ENCODE results near the gene MAGT1. TPM values are rescaled to one million over a fixed set of nuclear protein-coding genes. Genes with fewer than 3 reads are reported as not detected.

MAGT1 gene
- polyA plus RNA-seq, 3 donors = 18.0 to 29.3 (median 20.0) TPM

- Mint-ChIP-seq H3K27ac (peak overlapping the region in 2 of 7 donors; percentile 6 to 33), H3K36me3 (no peaks in the 10 kb centered on the region), H3K4me3 (no peak overlapping the region), H3K9me3 (peaks cover 0 to 5% (median 0%) of the 10 kb centered on the region in 7 donors), H3K27me3 (ENCODE audit: low read depth in 3 of 3) (peaks cover 0 to 1% (median 0%) of the 10 kb centered on the region in 3 donors), H3K4me1 (peaks cover 38% of the 10 kb centered on the region)
- no peak for DNase-seq
- Histone ChIP-seq H3K9me3 (replicated peaks in 1 of 2; ENCODE audit: control insufficient read depth in 1 of 2, insufficient read depth in 1 of 2, low read length in 2 of 2) (no peaks in the 10 kb centered on the region), H2AFZ (ENCODE audit: insufficient read depth, low read depth, low read length, poor library complexity, severe bottlenecking) (no peak overlapping the region), H3K4me3 (replicated peaks in 1 of 3; ENCODE audit: low read depth in 2 of 3, low read length in 3 of 3) (no peak overlapping the region), H3K9ac (ENCODE audit: insufficient read depth, low read length, poor library complexity, severe bottlenecking) (no peak overlapping the region), H3K4me1 (ENCODE audit: control insufficient read depth in 1 of 2, insufficient read depth in 2 of 2, low read length in 2 of 2) (peaks cover 13 to 26% of the 10 kb centered on the region in 2 donors), H4K20me1 (ENCODE audit: insufficient read depth, low read length) (peaks cover 58% of the 10 kb centered on the region), H3K36me3 (replicated peaks in 1 of 2; ENCODE audit: control insufficient read depth in 1 of 2, insufficient read depth in 2 of 2, low read length in 2 of 2) (no peaks in the 10 kb centered on the region), H3K27me3 (ENCODE audit: control insufficient read depth in 2 of 2, insufficient read depth in 2 of 2, low read length in 2 of 2) (no peaks in the 10 kb centered on the region), H3K79me2 (ENCODE audit: insufficient read depth, low read length) (peaks cover 99% of the 10 kb centered on the region), H3K27ac (ENCODE audit: low read depth in 1 of 2, low read length in 2 of 2) (no peak overlapping the region), H3K4me2 (replicated peaks; ENCODE audit: extremely low read depth, low read length, poor library complexity, severe bottlenecking) (no peak overlapping the region)
- WGBS (ENCODE audit: insufficient coverage) = no CpG with 5 or more reads among the region's 3 CpGs
- intact Hi-C loops (cut with micrococcal nuclease) = no loop called here
- TF ChIP-seq, protein P1, sequence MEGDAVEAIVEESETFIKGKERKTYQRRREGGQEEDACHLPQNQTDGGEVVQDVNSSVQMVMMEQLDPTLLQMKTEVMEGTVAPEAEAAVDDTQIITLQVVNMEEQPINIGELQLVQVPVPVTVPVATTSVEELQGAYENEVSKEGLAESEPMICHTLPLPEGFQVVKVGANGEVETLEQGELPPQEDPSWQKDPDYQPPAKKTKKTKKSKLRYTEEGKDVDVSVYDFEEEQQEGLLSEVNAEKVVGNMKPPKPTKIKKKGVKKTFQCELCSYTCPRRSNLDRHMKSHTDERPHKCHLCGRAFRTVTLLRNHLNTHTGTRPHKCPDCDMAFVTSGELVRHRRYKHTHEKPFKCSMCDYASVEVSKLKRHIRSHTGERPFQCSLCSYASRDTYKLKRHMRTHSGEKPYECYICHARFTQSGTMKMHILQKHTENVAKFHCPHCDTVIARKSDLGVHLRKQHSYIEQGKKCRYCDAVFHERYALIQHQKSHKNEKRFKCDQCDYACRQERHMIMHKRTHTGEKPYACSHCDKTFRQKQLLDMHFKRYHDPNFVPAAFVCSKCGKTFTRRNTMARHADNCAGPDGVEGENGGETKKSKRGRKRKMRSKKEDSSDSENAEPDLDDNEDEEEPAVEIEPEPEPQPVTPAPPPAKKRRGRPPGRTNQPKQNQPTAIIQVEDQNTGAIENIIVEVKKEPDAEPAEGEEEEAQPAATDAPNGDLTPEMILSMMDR (IDR thresholded peaks at IDR 0.05) = no peak
Observed at GRCh38 chrX:77779695-77780094, 115.5 kb downstream of the MAGT1 start.

GRCh38 chrX:77776659-77777058 is 118.6 kb downstream of the MAGT1 start:
- Histone ChIP-seq H3K4me1 (ENCODE audit: control insufficient read depth in 1 of 2, insufficient read depth in 2 of 2, low read length in 2 of 2) (peaks cover 7 to 13% of the 10 kb centered on the region in 2 donors), H4K20me1 (ENCODE audit: insufficient read depth, low read length) (peaks cover 83% of the 10 kb centered on the region), H2AFZ (ENCODE audit: insufficient read depth, low read depth, low read length, poor library complexity, severe bottlenecking) (no peak overlapping the region), H3K27ac (ENCODE audit: low read depth in 1 of 2, low read length in 2 of 2) (no peak overlapping the region), H3K9me3 (replicated peaks in 1 of 2; ENCODE audit: control insufficient read depth in 1 of 2, insufficient read depth in 1 of 2, low read length in 2 of 2) (no peaks in the 10 kb centered on the region), H3K4me2 (replicated peaks; ENCODE audit: extremely low read depth, low read length, poor library complexity, severe bottlenecking) (peak overlapping the region; percentile 2), H3K36me3 (replicated peaks in 1 of 2; ENCODE audit: control insufficient read depth in 1 of 2, insufficient read depth in 2 of 2, low read length in 2 of 2) (no peaks in the 10 kb centered on the region), H3K4me3 (replicated peaks in 1 of 3; ENCODE audit: low read depth in 2 of 3, low read length in 3 of 3) (no peak overlapping the region), H3K27me3 (ENCODE audit: control insufficient read depth in 2 of 2, insufficient read depth in 2 of 2, low read length in 2 of 2) (no peaks in the 10 kb centered on the region), H3K79me2 (ENCODE audit: insufficient read depth, low read length) (peaks cover 99% of the 10 kb centered on the region), H3K9ac (ENCODE audit: insufficient read depth, low read length, poor library complexity, severe bottlenecking) (no peak overlapping the region)
- intact Hi-C loops (cut with micrococcal nuclease) = no loop called here
- H3K9me3 Mint-ChIP-seq = peaks cover 0 to 5% (median 0%) of the 10 kb centered on the region in 7 donors
- no peak for DNase-seq
- TF ChIP-seq, protein P1 (IDR thresholded peaks at IDR 0.05) = no peak
- H3K36me3 Mint-ChIP-seq = peaks cover 0 to 1% of the 10 kb centered on the region in 2 donors
- H3K4me3 Mint-ChIP-seq = peak overlapping the region in 1 of 2 donors; percentile 53
- WGBS (ENCODE audit: insufficient coverage) = 0% methylated on average over 1 of the region's 2 CpGs
- H3K27me3 Mint-ChIP-seq (ENCODE audit: low read depth in 3 of 3) = no peaks in the 10 kb centered on the region
- H3K27ac Mint-ChIP-seq = peak overlapping the region in 2 of 7 donors; percentile 43 to 64
- H3K4me1 Mint-ChIP-seq = peaks cover 24% of the 10 kb centered on the region

Small RNA genes lying within 50 kb of the gene (small RNA-seq; reads per million reads assigned to genes)
- gene RN7SL460P (ENCODE audit: insufficient read length, low read depth) (not detected), gene RNU6-854P (ENCODE audit: insufficient read length, low read depth) (not detected)

Other genes starting within 250 kb of the MAGT1 start
- gene ATRX, start 109.2 kb downstream of the MAGT1 start, polyA plus RNA-seq = 10 to 100 TPM in 2 of 3 donors, 1 to 10 TPM in 1; 8.6 to 18.3 (median 17.3) TPM
- 100 to 1,000 TPM; 444 to 560 (median 526) TPM for gene COX7B, start 4.0 kb upstream of the MAGT1 start, polyA plus RNA-seq
- gene ATP7A, start 15.3 kb upstream of the MAGT1 start, polyA plus RNA-seq = 1 to 10 TPM; 2.3 to 3.8 (median 2.8) TPM
- gene PGAM4, start 74.2 kb upstream of the MAGT1 start, polyA plus RNA-seq = not detected
- 1,000 to 10,000 TPM in 1 of 3 donors, 100 to 1,000 TPM in 2; 292 to 1,007 (median 923) TPM for gene PGK1, start 208.8 kb upstream of the MAGT1 start, polyA plus RNA-seq
- 1 to 10 TPM; 2.1 to 8.0 (median 7.1) TPM for gene TAF9B, start 244.2 kb upstream of the MAGT1 start, polyA plus RNA-seq